Measurements from ENCODE around the gene PDPR. TPM values are rescaled to one million over a fixed set of nuclear protein-coding genes. Genes with fewer than 3 reads are reported as not detected.
"Not testable (repeated sequence)": the region's sequence is repeated elsewhere in the genome, so short reads cannot be mapped to it uniquely, and the experiment has no call there.

Gene PDPR
- total RNA-seq, 2 donors from 2014 or later, result 17.2 to 50.4 TPM

DNA sequence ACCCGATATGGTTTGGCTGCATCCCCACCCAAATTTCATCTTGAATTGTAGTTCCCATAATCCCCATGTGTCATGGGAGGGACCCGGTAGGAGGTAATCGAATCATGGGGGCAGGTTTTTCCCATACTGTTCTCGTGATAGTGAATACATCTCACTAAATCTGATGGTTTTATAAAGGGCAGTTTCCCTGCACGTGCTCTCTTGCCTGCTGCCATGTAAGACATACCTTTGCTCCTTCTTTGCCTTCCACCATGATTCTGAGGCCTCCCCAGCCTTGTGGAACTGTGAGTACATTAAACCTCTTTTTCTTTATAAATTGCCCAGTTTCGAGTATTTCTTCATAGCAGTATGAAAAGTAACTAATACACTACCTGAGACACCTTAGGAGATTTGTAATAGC lies 92.2 kb downstream of the PDPR start:
- H3K4me1 ChIP-seq (replicated peaks); intact Hi-C loops (cut with DNase I); H3K4me3 ChIP-seq; H3K27me3 ChIP-seq (replicated peaks; ENCODE audit: insufficient read depth); H3K36me3 ChIP-seq; H3K27ac ChIP-seq; DNase-seq (ENCODE audit: low spot score); H3K9me3 ChIP-seq: not testable (repeated sequence)
- 94% methylated on average over 6 of the region's 6 CpGs for WGBS

Small RNA genes within 50 kb of the gene (small RNA-seq; reads per million reads assigned to genes)
- 0 reads per million in 2 donors for gene AC009060.2

Other genes with a start within 250 kb of the PDPR start
- gene CLEC18A, start 163.0 kb upstream of the PDPR start, total RNA-seq, result 1 to 10 TPM; 1.5 to 8.0 TPM
- gene CLEC18C, start 59.5 kb downstream of the PDPR start, total RNA-seq, result 1 to 10 TPM in 1 of 2 donors, under 1 TPM in 1; 0.41 to 2.8 TPM
- gene EXOSC6, start 137.6 kb downstream of the PDPR start, total RNA-seq, result 10 to 100 TPM; 29.7 to 44.9 TPM
- 10 to 100 TPM; 79.1 to 93.1 TPM for gene AARS1, start 175.2 kb downstream of the PDPR start, total RNA-seq
- gene DDX19B, start 184.9 kb downstream of the PDPR start, total RNA-seq, result 10 to 100 TPM; 27.4 to 37.0 TPM
- gene DDX19A, start 232.6 kb downstream of the PDPR start, total RNA-seq, result 10 to 100 TPM; 27.7 to 42.8 TPM